IgD-negative memory B cell (primary cell): ENCODE results near the gene STRBP. TPM values are rescaled to one million over a fixed set of nuclear protein-coding genes. Genes with fewer than 3 reads are reported as not detected.
A peak's percentile ranks its signal among the peaks of the same experiment; 100 is the strongest.

Experiments used
- H3K27ac Mint-ChIP-seq, 3 donors: one replicate each; pipeline ENCODE4 v1.8.0; 2020 to 2022; ENCODE audit warnings: mild to moderate bottlenecking in 3 of 3, mixed read lengths in 3 of 3, moderate library complexity in 1 of 3
- H3K27me3 Mint-ChIP-seq: one replicate; pipeline ENCODE4 v1.8.0; 2021; ENCODE audit warnings: mixed read lengths
- H3K36me3 Mint-ChIP-seq: one replicate; pipeline ENCODE4 v1.8.0; 2020; ENCODE audit warnings: mild to moderate bottlenecking, mixed read lengths
- H3K4me1 Mint-ChIP-seq, 3 donors: one replicate each; pipeline ENCODE4 v1.8.0; 2020 to 2022; ENCODE audit warnings: mixed read lengths in 3 of 3, mild to moderate bottlenecking in 1 of 3
- H3K4me3 Mint-ChIP-seq, 4 donors: one replicate each; pipeline ENCODE4 v1.8.0; 2020 to 2022; ENCODE audit warnings: mild to moderate bottlenecking in 4 of 4, mixed read lengths in 4 of 4, moderate library complexity in 3 of 4
- H3K9me3 Mint-ChIP-seq, 3 donors: one replicate each; pipeline ENCODE4 v1.8.0; 2020 to 2021; ENCODE audit warnings: mixed read lengths in 3 of 3, mild to moderate bottlenecking in 1 of 3
- polyA plus RNA-seq: library from polyadenylated mRNA; unstranded; fragments of 300-500 nt; fragmentation: Illumina TruSeq; gene quantifications from one replicate; pipeline ENCODE4 v1.2.3, GENCODE V29; 2021

The STRBP gene
- polyA plus RNA-seq, 1 donor from 2014 or later, result 78.0 TPM

GRCh38 chr9:123090198-123090896, 178.0 kb downstream of the STRBP start:
- peaks cover 13% of the 10 kb centered on the region for H3K36me3 Mint-ChIP-seq
- peaks cover 2% of the 10 kb centered on the region for H3K27me3 Mint-ChIP-seq
- peaks cover 47 to 55% (median 51%) of the 10 kb centered on the region in 3 donors for H3K4me1 Mint-ChIP-seq
- no peaks in the 10 kb centered on the region for H3K9me3 Mint-ChIP-seq
- peak overlapping the region; percentile 18 to 82 (median 78) for H3K27ac Mint-ChIP-seq
- H3K4me3 Mint-ChIP-seq, result peak overlapping the region in 3 of 4 donors; percentile 2 to 74 (median 25)

GRCh38 chr9:123089790-123090189, 178.6 kb downstream of the STRBP start:
- peaks cover 2% of the 10 kb centered on the region for H3K27me3 Mint-ChIP-seq
- H3K27ac Mint-ChIP-seq, result peak overlapping the region; percentile 18 to 82 (median 78)
- peaks cover 13% of the 10 kb centered on the region for H3K36me3 Mint-ChIP-seq
- H3K4me1 Mint-ChIP-seq, result peaks cover 47 to 53% (median 50%) of the 10 kb centered on the region in 3 donors
- H3K4me3 Mint-ChIP-seq, result peak overlapping the region; percentile 2 to 74 (median 32)
- no peaks in the 10 kb centered on the region for H3K9me3 Mint-ChIP-seq

- H3K9me3 Mint-ChIP-seq, result no peaks in the 10 kb centered on the region
- H3K36me3 Mint-ChIP-seq, result peaks cover 16% of the 10 kb centered on the region
- peaks cover 2% of the 10 kb centered on the region for H3K27me3 Mint-ChIP-seq
- peak overlapping the region in 1 of 4 donors; percentile 89 for H3K4me3 Mint-ChIP-seq
- H3K4me1 Mint-ChIP-seq, result peaks cover 45 to 48% (median 47%) of the 10 kb centered on the region in 3 donors
- peak overlapping the region in 1 of 3 donors; percentile 78 for H3K27ac Mint-ChIP-seq
Measured at GRCh38 chr9:123089040-123089439, 179.3 kb downstream of the STRBP start.

GRCh38 chr9:123087359-123087888, 181.0 kb downstream of the STRBP start:
- Mint-ChIP-seq H3K4me1 (peaks cover 34 to 45% (median 38%) of the 10 kb centered on the region in 3 donors), H3K27me3 (peaks cover 2% of the 10 kb centered on the region), H3K9me3 (no peaks in the 10 kb centered on the region), H3K27ac (no peak overlapping the region), H3K36me3 (peaks cover 10% of the 10 kb centered on the region), H3K4me3 (no peak overlapping the region)

GRCh38 chr9:123085916-123086315, 182.5 kb downstream of the STRBP start:
- Mint-ChIP-seq H3K9me3 (no peaks in the 10 kb centered on the region), H3K4me1 (peaks cover 32 to 35% (median 33%) of the 10 kb centered on the region in 3 donors), H3K4me3 (no peak overlapping the region), H3K27me3 (peaks cover 2% of the 10 kb centered on the region), H3K36me3 (peaks cover 10% of the 10 kb centered on the region), H3K27ac (no peak overlapping the region)

- Mint-ChIP-seq H3K36me3 (peaks cover 12% of the 10 kb centered on the region), H3K27ac (no peak overlapping the region), H3K27me3 (peaks cover 2% of the 10 kb centered on the region), H3K9me3 (no peaks in the 10 kb centered on the region), H3K4me1 (peaks cover 17 to 18% (median 17%) of the 10 kb centered on the region in 3 donors), H3K4me3 (no peak overlapping the region)
Measured at GRCh38 chr9:123084256-123084655, 184.1 kb downstream of the STRBP start.

- Mint-ChIP-seq H3K36me3 (peaks cover 12% of the 10 kb centered on the region), H3K4me3 (no peak overlapping the region), H3K27ac (no peak overlapping the region), H3K27me3 (peaks cover 2% of the 10 kb centered on the region), H3K9me3 (no peaks in the 10 kb centered on the region), H3K4me1 (peaks cover 11 to 12% (median 11%) of the 10 kb centered on the region in 3 donors)
Measured at GRCh38 chr9:123083680-123084079, 184.7 kb downstream of the STRBP start.

- Mint-ChIP-seq H3K9me3 (no peaks in the 10 kb centered on the region), H3K27ac (no peak overlapping the region), H3K27me3 (peaks cover 2% of the 10 kb centered on the region), H3K36me3 (peaks cover 7% of the 10 kb centered on the region), H3K4me3 (no peak overlapping the region), H3K4me1 (peaks cover 6 to 9% (median 7%) of the 10 kb centered on the region in 3 donors)
Measured at GRCh38 chr9:123081824-123082223, 186.6 kb downstream of the STRBP start.

GRCh38 chr9:123080444-123080843, 187.9 kb downstream of the STRBP start:
- no peaks in the 10 kb centered on the region for H3K9me3 Mint-ChIP-seq
- no peak overlapping the region for H3K4me3 Mint-ChIP-seq
- peaks cover 7% of the 10 kb centered on the region for H3K36me3 Mint-ChIP-seq
- H3K27ac Mint-ChIP-seq, result no peak overlapping the region
- no peaks in the 10 kb centered on the region for H3K27me3 Mint-ChIP-seq
- H3K4me1 Mint-ChIP-seq, result peaks cover 6 to 12% (median 7%) of the 10 kb centered on the region in 3 donors

- peaks cover 4% of the 10 kb centered on the region for H3K36me3 Mint-ChIP-seq
Measured at GRCh38 chr9:123074628-123075027, 193.8 kb downstream of the STRBP start.

GRCh38 chr9:123073991-123074422, 194.4 kb downstream of the STRBP start:
- peaks cover 4% of the 10 kb centered on the region for H3K36me3 Mint-ChIP-seq

More at GRCh38 chr9:123074628-123075027, 193.8 kb downstream of the STRBP start:
- Mint-ChIP-seq H3K4me3 (peak overlapping the region in 1 of 4 donors; percentile 74), H3K4me1 (peaks cover 14 to 27% (median 18%) of the 10 kb centered on the region in 3 donors), H3K9me3 (no peaks in the 10 kb centered on the region), H3K27me3 (no peaks in the 10 kb centered on the region), H3K27ac (no peak overlapping the region)

GRCh38 chr9:123073441-123073840, 194.9 kb downstream of the STRBP start:
- Mint-ChIP-seq H3K36me3 (peaks cover 4% of the 10 kb centered on the region), H3K27me3 (no peaks in the 10 kb centered on the region), H3K27ac (no peak overlapping the region), H3K4me3 (peak overlapping the region in 2 of 4 donors; percentile 32 to 47), H3K9me3 (no peaks in the 10 kb centered on the region), H3K4me1 (peaks cover 14 to 27% (median 18%) of the 10 kb centered on the region in 3 donors)

More at GRCh38 chr9:123073991-123074422, 194.4 kb downstream of the STRBP start:
- H3K4me3 Mint-ChIP-seq, result no peak overlapping the region
- H3K27me3 Mint-ChIP-seq, result no peaks in the 10 kb centered on the region
- no peaks in the 10 kb centered on the region for H3K9me3 Mint-ChIP-seq
- no peak overlapping the region for H3K27ac Mint-ChIP-seq
- peaks cover 14 to 27% (median 18%) of the 10 kb centered on the region in 3 donors for H3K4me1 Mint-ChIP-seq

GRCh38 chr9:123072407-123072995, 195.9 kb downstream of the STRBP start:
- H3K27ac Mint-ChIP-seq, result peak overlapping the region in 1 of 3 donors; percentile 59
- no peaks in the 10 kb centered on the region for H3K9me3 Mint-ChIP-seq
- H3K27me3 Mint-ChIP-seq, result no peaks in the 10 kb centered on the region
- H3K36me3 Mint-ChIP-seq, result peaks cover 5% of the 10 kb centered on the region
- no peak overlapping the region for H3K4me3 Mint-ChIP-seq
- H3K4me1 Mint-ChIP-seq, result peaks cover 14 to 27% (median 18%) of the 10 kb centered on the region in 3 donors
